HG03521 (cell line): ENCODE results near the gene COL20A1.
"Not testable (repeated sequence)": the region's sequence is repeated elsewhere in the genome, so short reads cannot be mapped to it uniquely, and the experiment has no call there.

Experiments used
- ATAC-seq: cut with Tn5 transposase; IDR thresholded peaks from one replicate; pipeline ENCODE4 v1.9.1; 2021; ENCODE audit warnings: mild to moderate bottlenecking, moderate library complexity; ENCODE audit not compliant: unreplicated experiment

Gene COL20A1

DNA sequence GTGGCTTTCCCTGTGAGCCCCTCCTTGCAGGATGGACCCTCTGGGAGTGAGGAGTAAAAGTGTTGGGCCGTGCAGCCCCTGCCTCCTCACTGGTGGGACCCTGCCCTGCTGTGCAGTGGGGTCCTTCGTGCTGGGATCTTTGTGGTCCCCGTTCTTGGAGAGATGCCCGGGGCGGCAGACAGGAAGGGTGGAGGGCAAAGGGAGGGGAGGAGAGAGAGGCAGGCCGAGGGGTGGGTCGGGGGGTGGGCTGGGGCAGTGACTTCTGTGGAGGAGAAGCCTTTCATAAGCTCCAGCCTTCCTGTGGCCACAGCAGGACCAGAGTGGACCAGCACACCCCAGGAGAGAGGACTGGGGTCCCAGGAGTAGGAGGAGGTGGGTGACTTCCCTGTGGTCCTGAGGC, at the start of gene COL20A1:
TSS of gene COL20A1 (plus strand) at position 283 of the 400 bp plus-strand sequence. CDS start 1,922 bp downstream, outside the sequence.
- no peak for ATAC-seq

DNA sequence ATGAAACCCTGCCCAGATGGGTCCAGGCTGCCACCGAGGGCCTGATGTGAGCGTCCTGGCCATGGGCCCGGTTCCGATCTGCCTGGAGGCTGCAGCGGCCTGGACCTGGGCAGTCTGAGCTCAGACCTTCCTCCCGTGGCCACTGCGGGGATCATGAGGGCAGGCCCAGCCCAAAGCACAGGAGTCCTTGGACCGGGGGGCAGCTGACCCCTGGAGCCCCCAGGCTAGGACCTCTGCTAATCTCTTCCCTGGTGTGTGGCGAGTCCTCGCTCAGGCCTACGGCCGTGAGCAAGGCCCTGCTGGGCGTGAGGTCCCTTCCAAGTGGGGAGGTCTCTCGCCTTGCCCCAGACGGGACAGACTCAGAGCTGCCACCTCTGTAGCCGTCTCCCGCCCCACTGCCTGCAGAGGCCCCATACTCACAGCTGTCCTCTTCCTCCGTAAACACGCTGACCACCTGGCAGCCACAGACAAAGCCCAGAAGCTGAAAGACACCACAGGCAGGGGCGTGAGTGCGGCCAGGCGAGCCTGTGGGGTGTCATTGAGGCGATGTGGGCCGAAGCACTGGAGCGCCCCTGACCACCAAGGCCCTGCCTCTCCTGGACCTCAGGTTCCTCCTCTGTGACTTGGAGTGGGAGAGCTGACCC, 49.3 kb upstream of the COL20A1 start:
- ATAC-seq, result no peak

DNA sequence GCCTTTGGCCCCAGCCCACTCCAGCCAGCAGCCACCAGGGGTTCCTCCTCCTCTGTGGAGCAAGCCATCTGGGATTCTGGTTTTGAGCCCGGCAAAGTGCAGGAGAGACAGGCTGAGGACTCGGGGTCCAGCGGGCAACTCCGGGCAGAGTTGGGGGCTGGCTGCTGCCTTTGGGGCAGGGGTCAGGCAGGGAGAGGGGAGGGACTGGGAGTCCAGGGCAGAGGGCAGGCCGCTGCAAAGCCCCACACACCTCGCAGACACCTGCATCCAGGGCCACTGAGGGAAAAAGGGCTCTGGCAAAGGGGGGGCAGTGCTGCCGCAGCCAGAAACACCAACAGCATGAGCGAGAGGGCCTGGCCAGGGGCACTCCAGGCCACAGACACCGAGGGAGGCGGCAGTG, 48.5 kb upstream of the COL20A1 start:
- no peak for ATAC-seq

DNA sequence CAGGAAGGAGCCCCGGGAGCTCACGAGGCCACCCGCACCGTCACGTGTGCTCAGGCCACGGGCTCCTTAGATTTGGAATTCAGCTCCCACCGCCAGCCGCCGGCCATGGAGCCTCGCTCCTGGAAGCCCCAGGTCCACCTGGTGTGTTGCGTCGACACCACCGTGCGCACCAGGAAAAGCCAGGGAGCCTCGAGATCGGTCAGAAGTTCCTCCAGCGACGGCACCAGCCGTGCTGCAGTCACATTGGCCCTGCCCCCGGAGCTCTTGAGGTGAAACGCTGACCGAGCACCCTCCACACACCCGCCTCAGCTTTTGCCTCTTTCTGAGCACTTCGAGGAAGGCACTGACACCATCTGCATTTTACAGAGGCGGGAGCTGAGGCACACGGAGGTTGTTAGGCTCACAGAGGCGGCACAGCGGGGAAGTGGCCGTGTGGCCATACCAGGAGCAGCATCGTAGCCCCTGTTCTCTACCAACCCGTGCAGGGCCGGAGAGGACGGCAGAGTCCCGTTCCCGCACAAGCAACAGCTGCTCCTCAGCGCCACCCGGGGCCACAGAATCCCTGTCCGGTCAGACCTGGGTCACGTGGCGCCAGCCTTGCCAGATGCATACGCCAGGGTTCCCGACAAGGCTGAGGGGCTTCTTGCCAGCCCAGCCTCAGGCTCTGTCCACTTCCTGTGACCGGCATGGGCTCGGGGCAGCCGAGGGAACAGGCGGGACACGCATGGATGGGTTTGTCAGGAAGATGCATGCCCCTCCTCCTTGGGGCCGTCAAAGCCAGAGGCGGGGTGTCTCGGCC, 46.3 kb upstream of the COL20A1 start:
- no peak for ATAC-seq

DNA sequence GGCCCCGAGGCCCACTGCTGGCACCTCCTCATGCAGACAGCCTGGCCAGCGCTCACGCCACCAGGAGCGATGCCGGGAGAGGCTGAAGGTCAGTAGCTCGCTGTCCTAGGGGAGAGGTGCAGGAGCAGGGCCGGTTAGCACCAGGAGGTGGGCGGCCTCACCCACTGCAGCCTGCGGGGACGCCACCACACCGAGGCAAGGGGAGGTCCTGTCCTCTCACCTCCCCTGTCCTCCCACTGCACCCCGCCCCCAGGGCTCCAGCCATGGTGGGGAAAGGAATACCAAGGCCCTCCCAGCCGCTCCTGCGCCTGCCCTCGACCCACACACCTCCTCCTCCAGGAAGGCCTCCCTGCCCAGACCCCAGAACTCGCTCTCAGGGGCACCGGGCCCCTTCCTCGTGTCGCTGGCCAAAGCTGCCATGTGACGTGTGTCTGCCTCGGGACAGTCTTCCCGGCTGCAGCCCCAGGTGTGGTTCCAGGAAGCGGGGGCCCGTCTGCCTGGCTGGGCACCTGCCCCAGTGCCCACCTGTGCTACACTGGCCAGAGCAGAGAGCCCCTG, 45.2 kb upstream of the COL20A1 start:
- ATAC-seq, result no peak

DNA sequence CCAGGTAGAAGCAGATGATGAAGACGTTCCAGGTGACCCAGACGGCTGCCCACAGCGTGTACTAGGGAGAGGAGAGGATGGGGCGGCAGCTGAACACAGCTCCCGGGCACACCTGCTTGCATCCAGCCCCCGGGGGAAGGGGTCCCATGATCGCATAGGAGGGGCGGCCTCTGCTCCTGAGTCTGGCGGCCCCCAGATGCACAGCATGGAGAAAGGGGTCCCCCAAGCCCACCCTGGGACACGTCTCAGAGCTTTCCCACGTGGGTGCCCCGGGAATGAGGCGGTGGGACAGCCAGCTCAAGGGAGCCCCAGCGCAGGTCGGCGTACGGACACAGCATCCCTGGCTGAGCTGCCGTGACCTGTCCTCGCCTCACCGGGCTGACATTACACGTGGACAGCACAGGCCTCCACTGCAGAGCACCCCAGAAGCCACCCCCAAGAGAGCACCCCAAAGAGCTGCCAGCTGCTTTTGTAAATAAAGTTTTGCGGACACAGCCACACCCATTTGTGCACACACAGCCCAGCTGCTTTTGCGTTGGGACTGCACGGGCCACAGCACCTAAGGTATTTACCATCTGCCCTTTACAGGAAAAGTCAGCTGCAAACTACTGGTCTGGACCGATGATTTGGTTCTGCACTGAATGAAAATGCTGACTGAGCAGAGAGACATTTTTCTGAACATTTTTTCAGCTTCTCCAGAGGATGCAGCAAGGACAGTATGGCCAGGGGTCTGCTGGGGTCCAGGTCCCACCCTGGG, 44.0 kb upstream of the COL20A1 start:
- ATAC-seq, result no peak

DNA sequence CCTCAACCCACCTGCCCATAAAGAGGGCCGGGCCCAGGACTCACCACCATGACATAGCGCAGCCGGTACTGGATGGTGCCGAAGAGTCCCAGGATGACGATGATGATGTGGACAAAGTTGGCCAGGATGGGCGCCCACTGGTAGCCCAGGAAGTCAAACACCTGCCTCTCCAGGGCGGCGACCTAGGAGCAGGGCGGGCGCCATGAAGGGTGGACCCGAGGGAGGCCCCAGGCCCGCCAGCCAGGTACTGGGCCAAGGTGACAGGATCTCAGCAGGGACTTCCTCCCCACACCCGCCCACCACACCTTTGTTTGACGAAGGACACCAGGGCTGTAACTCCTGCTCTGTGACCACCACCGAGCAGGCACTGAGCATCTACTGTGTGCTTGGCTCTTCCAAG, 43.1 kb upstream of the COL20A1 start:
- no peak for ATAC-seq

DNA sequence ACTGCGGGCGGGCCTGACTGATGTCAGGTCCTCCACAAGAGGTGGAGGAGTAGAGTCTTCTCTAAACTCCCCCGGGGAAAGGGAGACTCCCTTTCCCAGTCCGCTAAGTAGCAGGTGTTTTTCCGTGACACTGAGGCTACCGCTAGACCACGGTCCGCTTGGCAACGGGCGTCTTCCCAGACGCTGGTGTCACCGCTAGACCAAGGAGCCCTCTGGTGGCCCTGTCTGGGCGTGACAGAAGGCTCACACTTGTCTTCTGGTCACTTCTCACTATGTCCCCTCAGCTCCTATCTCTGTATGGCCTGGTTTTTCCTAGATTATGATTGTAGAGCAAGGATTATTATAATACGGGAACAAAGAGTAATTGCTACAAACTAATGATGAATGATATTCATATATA, 41.6 kb upstream of the COL20A1 start:
- ATAC-seq, result not testable (repeated sequence)

DNA sequence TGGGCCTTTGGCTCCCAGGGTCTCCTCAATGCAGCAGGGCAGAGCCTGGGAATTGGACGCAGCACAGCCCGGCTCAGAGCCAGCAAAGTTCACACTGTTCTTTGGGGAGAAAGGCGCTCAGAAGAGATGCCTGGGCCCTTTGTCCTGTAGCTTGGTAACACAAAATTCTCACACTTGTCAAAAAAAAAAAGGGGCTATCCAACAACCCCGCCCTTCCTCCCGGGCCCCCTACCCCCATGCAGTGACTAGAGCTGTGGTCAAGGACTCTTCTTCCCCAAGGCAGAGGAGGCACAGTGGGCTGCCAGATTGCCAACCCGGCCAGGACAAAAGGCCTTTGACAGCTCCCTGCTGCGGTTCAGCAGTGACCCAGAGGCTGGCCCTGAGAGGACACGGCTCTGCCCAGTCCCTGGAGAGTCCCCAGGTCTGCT, 40.7 kb upstream of the COL20A1 start:
- no peak for ATAC-seq

DNA sequence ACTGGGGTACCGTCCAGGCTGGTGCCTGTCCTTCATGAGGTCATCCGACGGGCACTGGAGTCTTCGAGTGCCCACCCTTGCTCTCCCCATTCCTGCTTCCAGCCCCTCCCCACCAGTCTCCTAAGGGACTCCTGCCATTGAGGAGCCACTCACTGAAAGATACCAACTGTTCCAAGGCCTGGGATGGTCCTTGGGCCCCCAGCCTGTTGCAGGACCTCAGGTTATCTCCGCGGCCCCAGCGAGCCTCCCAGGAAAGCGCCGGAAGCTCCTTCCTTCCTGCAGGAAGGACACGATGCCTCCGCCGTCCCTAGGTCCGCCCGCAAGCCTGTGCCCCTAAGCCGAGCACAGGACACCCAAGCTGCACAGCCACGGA, 39.9 kb upstream of the COL20A1 start:
- ATAC-seq, result no peak

DNA sequence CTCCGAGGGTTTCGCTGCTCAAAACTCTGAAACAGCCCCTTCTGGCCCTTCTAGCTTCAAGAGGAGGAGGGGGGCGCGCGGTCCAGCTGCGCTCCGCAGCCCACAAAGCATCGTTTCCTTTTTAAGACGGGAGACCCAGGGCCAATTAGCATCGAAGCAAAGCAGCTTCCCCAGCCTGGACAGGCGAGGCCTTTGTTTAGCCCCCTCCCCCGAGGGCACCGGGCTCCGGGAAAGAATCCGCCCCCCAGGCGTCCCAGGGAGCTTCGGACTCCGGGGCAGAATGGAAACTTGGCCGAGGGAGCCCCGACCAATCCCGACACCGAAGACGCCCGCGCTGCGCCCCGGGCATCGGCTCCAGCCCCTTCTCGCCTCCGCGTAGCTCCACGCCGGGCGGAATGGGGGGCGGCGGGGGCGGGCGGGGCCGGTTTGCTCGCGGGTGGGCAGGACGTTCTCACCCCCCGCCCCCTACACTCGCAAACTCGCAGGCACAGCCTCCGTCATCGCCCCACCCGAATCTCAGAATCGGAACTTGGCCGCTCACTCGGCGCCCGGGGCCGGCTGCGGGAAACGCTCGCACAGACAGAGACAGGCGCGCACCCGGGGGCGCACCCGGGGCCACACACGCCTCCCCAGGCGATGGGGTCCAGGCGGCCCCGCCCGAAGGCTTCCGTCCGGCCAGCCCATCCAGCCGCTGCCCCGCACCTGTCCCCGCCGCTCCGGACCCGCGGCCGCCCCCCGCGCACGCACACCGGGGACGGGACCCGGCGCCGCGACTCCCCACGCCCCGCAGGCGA, 39.4 kb upstream of the COL20A1 start:
- ATAC-seq, result no peak

DNA sequence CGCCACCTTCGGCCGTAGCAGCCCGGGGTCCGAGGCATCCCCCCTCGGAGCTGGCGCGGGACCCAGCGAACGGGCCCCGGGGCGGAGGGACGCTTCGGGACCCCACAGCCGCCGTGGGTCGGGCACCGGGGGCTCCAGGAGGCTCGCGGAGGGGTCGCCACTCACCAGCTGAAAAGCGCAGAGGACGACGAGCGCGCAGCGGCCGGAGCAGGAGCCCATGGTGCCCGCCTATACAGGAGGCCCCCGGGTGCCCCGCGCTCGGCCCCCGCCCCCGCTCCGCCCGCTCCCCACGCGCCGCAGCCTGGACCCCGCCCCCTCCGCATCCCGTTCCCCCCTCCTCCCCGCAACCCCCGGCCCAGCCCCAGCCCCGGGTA, 38.8 kb upstream of the COL20A1 start, which contains the start of gene NKAIN4:
TSS of gene NKAIN4 (minus strand) at position 232 of the 374 bp plus-strand sequence. CDS start at position 219, 13 bp downstream.
- no peak for ATAC-seq

DNA sequence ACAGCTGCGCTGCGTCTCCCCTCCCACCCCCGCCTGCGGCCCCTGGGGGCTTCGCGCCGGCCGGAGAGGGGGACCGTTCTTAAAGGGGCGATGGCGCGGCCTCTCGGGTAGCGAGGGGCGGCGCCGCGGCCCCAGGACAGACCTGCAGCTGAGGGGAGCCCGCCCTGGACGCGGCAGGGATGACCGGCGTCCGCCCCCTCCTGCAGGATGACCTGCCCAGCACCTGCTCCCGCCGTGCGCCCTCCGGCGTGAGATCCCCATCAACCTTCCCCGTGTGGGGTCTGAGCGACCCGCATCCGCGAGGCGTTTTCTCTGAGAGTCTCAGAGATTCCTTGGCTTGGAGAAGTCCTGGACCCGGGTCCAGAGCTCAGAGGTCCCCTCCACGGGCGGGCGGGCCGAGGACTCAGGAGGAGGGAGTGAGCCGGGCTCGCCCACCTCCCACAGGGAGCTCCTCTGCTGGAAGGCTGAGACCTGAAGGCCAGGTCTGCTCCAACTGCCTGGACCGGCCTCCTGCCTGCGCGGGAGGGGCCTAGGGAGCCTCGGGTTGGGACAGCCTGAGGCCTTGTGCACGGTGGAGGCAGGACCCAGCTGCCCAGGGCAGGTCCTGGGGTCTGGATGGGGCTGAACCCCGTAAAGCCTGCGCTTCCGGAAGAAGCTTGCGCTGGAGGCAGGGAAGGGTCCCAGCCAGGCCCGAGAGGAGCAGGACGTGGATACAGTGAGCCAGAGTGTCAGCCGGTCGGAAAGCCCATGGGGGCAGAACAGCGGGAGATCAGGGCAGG, 38.2 kb upstream of the COL20A1 start:
- no peak for ATAC-seq

DNA sequence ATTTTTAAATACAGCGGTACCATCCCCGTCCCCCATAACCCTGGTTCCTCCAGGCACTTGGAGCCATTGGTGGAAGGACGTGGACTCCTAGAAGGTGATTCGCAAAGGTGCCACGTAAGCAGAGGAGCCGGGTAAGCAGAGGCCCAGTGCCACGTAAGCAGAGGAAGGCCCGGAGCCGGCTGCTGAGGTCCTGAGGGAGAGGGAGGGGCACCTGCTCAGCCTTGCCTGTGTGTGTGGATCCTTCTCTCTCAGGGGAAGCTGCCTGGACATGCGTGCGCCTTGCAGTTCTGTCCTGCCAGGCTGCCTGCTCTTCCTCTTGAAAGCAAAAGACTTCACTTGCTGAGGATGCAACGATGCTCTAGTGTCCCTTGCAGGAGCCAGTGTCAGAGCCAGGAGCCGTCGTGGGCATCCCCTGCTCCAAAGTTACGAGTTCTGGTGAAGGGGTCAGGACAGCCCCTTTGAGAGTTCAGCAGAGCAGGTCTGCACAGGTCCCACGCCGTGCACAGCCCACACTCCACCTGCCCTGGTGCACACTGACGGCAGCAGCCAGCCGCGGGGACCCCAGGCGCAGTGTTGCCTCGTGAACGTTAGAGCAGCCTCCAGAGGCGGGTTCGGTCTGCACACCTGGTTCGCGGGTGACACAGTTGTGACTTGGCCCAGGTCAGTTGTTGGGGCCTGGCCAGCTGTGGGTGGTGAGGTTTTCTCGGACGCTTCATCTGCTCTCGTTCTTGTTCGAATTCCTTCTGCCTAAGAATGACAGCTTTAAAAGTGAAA, 36.9 kb upstream of the COL20A1 start:
- no peak for ATAC-seq

DNA sequence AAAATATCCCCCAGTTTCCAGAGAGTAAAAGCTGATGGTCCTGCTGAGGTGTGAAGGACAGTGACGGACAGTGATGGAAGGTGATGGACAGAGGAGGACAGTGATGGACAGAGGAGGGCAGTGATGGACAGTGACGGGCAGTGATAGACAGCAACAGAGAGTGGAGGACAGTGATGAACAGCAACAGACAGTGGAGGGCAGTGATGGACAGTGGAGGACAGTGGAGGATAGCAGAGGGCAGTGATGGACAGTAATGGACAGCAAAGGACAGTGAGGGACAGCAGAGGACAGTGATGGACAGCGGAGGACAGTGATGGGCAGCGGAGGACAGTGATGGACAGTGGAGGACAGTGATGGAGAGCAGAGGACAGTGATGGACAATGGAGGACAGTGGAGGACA, 36.0 kb upstream of the COL20A1 start:
- ATAC-seq, result no peak

DNA sequence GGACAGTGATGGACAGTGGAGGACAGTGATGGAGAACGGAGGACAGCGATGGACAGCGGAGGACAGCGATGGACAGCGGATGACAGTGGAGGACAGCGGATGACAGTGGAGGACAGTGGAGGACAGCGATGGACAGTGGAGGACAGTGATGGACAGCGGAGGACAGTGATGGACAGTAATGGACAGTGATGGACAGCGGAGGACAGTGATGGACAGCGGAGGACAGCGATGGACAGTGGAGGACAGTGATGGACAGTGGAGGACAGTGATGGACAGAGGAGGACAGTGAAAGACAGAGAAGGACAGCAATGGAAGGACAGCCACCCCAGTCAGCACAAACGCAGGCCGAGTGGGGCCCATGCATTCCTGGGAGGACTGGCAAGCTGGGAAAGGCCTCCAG, 35.4 kb upstream of the COL20A1 start:
- ATAC-seq, result no peak

DNA sequence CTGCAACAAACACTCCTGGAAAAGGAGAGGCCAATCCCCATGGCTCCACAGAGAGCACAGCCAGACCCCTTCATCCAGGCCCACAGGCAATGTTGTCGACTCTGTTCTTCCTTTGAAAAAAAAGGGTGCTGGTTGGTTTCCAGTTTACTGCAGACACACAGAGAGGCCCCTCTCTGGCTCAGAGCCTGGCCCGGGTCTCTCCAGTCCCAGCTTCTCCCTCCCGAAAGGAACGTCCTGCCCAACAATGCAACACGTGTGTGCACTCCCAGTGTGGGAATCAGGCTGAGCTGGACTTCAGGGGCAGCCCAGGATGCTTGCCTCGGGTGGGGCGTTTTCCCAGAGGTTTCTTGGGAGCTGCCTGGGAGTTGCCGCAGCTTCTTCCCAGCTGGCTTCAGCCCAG, 34.2 kb upstream of the COL20A1 start:
- ATAC-seq, result no peak

DNA sequence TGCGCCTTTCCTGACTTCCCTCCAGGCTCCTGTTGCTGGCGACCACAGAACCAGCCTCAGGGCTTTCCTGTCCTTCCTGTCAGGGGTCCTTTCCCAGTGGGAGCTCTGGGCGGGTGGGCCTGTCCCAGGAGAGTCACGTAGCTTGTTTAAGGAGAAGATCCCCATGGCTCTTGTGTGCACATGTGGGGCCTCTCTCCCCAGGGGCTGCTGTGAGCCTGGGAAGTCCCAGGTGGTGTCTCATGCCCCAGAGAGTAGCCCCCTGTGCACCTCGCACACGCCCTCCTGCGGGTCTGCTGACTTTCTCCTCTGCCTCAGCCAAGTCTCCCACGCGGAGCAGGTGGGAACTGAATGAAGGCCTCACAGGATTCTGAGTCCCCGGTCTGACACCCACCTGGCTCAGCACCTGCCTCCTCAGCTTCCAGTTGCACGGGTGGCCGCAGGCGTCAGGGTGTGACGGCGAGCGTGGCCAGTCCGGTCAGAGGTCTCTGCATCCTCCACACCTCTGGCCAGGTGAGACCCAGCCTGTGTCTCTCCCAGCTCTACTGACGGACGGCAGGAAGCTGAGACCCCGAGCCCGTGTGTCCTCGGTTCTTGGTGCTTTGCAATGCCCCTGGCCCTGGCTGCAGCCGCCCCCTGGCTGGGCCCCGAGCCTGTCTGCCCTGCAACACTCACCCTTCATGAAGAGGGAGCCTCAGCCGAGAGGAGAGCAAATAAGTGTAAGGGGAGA, 33.1 kb upstream of the COL20A1 start:
- no peak for ATAC-seq
